WI38 (cell line): ENCODE data around the gene SLC4A1AP.

Experiments used
- H3K4me3 ChIP-seq: 2 replicates; pipeline ENCODE4 v1.5.1; 2011; ENCODE audit warnings: low read depth, mild to moderate bottlenecking, control low read depth, low read length
- TF ChIP-seq, protein P1 (sequence below): IDR thresholded peaks from 2 replicates; pipeline ENCODE4 v1.5.1; 2012; ENCODE audit warnings: low read depth, mild to moderate bottlenecking, control low read depth, low read length

Gene SLC4A1AP

DNA sequence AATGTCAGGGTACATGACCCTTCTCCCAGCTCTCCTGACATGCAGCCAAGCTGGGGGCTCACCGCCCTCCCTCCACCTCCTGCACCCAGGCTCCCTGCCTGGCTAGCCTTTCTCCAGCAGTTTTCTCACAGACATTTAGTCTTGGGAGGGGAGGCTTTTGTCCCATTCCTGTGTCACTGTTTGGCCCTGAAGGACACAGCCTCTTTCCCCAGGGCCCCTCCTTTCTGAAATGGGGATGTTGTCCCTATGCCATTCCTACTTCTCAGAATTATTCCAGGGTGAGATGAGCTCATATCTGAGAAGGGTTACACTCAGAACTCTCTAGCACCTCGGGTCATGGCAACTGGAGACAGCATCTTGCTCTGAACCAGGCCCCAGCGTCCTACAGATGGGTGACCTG is 60.5 kb downstream of the SLC4A1AP start:
- H3K4me3 ChIP-seq = no peak overlapping the region
- TF ChIP-seq, protein P1, sequence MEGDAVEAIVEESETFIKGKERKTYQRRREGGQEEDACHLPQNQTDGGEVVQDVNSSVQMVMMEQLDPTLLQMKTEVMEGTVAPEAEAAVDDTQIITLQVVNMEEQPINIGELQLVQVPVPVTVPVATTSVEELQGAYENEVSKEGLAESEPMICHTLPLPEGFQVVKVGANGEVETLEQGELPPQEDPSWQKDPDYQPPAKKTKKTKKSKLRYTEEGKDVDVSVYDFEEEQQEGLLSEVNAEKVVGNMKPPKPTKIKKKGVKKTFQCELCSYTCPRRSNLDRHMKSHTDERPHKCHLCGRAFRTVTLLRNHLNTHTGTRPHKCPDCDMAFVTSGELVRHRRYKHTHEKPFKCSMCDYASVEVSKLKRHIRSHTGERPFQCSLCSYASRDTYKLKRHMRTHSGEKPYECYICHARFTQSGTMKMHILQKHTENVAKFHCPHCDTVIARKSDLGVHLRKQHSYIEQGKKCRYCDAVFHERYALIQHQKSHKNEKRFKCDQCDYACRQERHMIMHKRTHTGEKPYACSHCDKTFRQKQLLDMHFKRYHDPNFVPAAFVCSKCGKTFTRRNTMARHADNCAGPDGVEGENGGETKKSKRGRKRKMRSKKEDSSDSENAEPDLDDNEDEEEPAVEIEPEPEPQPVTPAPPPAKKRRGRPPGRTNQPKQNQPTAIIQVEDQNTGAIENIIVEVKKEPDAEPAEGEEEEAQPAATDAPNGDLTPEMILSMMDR = no peak

DNA sequence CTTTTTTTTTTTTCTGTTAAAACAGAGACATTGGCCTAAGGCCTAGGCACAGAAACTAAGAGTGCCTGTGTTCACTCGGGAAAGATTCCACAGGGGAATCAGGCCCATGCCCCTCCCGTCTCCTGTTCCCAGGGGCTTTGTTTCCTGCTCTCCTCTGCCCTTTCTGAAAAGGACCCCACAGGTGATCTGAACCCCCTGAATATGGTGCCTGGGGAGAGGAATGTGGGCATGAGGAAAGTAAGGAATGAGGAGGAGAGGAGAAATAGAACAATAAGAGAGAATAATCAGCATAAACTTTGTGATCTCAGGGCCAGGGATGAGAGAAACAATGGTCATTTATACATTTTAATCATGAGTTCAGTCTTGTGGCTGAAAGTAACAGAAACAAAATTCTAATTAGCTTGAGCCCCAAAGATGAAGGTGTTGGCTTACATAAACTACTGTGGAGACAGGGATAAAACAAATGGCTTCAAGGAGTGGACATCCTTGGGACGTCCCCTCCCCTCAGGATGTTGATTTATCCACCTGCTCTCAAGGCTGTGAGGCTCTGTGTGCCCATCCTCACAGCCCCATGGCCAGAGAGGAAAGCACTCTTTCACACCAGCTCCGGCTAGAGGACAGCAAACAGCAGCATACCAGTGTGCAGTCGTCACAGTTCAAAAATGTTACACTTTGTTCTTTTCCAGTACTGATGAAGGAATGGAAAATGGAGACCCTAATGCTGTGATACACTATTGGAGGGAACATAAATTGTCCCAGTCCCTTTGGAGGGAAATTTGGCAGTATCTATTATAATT is 61.4 kb downstream of the SLC4A1AP start:
- TF ChIP-seq, protein P1 = no peak
- no peak overlapping the region for H3K4me3 ChIP-seq

DNA sequence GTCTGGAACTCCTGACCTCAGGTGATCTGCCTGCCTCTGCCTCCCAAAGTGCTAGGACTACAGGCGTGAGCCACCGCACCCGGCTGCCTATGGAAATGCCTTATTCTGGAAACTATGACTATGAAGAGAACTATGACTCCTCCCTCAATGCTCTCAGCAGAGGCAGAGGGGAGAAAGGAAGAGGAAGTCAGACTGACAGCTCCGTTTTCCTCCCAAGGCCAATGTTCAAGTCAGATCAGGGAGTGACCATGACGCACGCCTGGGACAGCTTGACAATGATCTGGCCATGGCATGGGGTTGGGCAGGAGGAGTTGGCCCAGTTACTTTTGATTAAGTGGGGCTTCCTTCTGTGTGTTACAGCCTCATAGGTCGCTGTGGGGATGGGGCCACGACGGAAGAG is 63.6 kb downstream of the SLC4A1AP start:
- TF ChIP-seq, protein P1 = no peak
- no peak overlapping the region for H3K4me3 ChIP-seq

DNA sequence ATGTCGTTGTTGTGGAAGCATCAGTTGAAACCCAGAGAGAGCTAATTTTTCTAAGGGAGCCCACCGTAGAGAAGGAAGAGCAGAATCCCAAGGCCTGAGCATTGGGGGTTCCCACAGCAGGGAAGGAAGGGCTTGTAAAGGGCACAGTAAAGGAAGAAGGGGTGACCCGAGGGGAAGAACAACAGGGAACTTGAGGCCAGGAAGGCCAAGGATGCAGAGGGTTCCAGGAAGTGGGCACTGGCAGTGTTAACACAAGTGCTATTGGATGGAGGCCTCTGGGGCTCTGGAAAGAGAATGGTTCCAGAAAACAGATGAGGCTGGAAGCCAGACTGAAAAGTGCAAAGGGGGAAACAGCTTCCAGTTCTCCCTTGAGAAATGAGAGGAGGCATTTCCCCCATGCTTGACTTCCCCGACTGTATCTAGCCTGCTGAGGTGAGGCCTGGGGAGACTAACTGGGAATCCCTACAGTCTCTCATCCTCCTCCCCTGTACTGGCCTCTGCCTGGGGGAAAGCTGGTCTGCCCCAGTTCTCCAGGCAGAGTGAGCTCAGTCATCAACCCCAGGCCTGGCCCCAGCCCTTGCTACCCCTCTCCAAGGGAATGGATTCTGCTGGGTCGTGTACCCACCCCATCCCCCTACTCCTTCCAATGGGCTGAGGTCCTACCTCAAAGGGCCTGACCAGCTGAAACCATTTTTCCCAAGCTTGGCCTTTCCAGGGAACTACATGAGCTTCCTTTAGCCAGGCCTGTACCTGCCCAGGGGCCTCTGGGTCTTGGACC is 64.6 kb downstream of the SLC4A1AP start:
- TF ChIP-seq, protein P1 = no peak
- no peak overlapping the region for H3K4me3 ChIP-seq

DNA sequence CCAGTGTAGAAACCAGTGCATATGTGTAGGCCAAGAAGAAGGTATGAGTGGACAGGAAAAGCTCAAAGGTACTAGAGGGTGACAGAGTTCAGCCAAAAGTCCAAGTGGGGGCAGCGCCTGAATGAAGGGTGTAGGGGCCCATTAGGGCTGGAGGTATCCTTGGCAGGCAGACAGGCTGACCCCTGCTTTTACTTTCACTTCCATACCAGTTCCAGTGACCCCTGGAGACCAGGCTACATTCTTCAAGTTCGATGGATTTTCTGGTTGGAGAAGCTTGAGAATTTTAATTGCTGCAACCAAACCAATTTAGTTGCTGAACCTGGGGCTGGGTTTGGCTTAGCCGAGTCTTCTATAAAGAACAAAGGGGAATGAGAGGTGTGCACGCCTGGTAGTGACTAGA is 65.5 kb downstream of the SLC4A1AP start:
- TF ChIP-seq, protein P1 = no peak
- no peak overlapping the region for H3K4me3 ChIP-seq

DNA sequence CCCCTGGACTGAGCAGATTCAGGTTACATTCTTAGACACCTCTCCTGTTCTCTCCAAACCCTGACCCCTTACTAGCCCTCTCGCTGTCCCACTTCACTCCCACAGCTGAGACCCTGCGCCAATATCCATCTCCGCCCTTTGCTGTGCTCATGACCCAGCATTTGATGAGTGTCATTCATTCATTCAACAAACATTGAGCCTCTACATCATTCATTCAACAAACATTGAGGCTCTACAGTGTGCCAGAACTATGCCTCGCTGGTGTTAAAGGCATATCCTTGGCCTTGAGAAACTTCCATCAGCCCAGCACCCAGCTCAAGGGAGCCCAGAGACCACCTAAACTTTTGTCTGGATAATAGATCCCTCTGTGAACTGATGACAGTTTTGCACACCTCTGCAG is 65.9 kb downstream of the SLC4A1AP start:
- H3K4me3 ChIP-seq = no peak overlapping the region
- TF ChIP-seq, protein P1 = no peak

DNA sequence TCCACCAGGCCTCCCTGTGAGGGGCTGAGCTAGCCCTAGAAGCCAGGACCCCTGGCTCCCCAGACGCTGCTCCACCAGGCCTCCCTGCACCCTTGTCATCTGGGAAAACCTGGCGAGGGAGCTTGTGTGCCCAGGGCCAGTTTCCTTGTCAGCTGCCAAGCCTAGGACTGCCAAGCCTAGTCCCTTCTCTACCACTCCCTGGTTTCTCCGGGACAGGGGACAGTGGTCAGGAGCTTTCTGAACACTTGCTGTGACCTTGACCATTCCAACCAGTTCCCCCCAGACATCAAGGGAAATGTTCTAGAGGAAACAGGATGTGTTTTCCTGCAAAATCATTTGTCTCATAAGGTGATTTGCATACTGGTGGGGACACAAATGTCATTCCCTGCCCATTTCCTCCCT is 66.6 kb downstream of the SLC4A1AP start:
- TF ChIP-seq, protein P1 = no peak
- no peak overlapping the region for H3K4me3 ChIP-seq
